Bronchial epithelial cell (primary cell): ENCODE results near the gene MYOZ1. TPM values are rescaled to one million over a fixed set of nuclear protein-coding genes. Genes with fewer than 3 reads are reported as not detected.

Experiments
- DNase-seq: peaks from one replicate; pipeline ENCODE4 v3.0.0-alpha.2; 2010; ENCODE audit warnings: low read depth
- FAIRE-seq: peaks from 2 replicates; lab custom pipeline; 2011; peaks lifted over from hg19 to GRCh38; lab: Jason Lieb, UNC
- H3K27me3 ChIP-seq: 2 replicates; pipeline ENCODE4 v1.5.1; 2011; ENCODE audit warnings: low read length; ENCODE audit not compliant: control insufficient read depth, insufficient read depth
- H3K36me3 ChIP-seq: 2 replicates; pipeline ENCODE4 v1.5.1; 2011; ENCODE audit warnings: low read length; ENCODE audit not compliant: control insufficient read depth, insufficient read depth
- H3K4me3 ChIP-seq: 2 replicates; pipeline ENCODE4 v1.5.1; 2011; ENCODE audit warnings: mild to moderate bottlenecking, low read depth, low read length, control low read depth
- total RNA-seq: library from RNA; depleted of rRNA; stranded (reverse); fragments of >200 nt; gene quantifications from 2 replicates; pipeline ENCODE4 v1.2.1, GENCODE V29; 2014
- TF ChIP-seq, protein P1 (sequence below): IDR thresholded peaks from 2 replicates; pipeline ENCODE4 v1.5.1; 2011; ENCODE audit warnings: mild to moderate bottlenecking, moderate library complexity, low read length, control low read depth, inconsistent platforms; ENCODE audit not compliant: insufficient read depth, severe bottlenecking

MYOZ1 gene
- total RNA-seq, 1 donor from 2014 or later: not detected

DNA sequence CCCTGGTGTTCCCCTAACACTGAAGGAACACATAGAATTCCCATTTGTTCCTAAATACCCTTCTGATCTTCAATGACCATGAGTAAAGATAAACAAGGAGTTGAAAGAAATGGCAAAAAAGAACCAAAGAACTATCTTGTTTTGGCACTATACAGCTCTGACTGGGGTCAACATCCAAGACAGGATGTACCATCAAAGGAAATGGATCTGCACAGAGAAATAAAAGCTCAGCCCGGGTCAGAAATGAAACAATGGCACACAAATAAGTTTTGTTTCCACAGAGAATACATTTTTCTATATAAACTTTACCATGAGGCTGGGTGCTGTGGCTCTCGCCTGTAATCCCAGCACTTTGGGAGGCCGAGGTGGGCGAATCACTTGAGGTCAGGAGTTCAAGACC, 32.2 kb downstream of the MYOZ1 start:
- FAIRE-seq: no peak
- no peaks in the 10 kb centered on the region for H3K27me3 ChIP-seq
- DNase-seq: no peak
- no peaks in the 10 kb centered on the region for H3K36me3 ChIP-seq
- no peak overlapping the region for H3K4me3 ChIP-seq
- TF ChIP-seq, protein P1, sequence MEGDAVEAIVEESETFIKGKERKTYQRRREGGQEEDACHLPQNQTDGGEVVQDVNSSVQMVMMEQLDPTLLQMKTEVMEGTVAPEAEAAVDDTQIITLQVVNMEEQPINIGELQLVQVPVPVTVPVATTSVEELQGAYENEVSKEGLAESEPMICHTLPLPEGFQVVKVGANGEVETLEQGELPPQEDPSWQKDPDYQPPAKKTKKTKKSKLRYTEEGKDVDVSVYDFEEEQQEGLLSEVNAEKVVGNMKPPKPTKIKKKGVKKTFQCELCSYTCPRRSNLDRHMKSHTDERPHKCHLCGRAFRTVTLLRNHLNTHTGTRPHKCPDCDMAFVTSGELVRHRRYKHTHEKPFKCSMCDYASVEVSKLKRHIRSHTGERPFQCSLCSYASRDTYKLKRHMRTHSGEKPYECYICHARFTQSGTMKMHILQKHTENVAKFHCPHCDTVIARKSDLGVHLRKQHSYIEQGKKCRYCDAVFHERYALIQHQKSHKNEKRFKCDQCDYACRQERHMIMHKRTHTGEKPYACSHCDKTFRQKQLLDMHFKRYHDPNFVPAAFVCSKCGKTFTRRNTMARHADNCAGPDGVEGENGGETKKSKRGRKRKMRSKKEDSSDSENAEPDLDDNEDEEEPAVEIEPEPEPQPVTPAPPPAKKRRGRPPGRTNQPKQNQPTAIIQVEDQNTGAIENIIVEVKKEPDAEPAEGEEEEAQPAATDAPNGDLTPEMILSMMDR: no peak

DNA sequence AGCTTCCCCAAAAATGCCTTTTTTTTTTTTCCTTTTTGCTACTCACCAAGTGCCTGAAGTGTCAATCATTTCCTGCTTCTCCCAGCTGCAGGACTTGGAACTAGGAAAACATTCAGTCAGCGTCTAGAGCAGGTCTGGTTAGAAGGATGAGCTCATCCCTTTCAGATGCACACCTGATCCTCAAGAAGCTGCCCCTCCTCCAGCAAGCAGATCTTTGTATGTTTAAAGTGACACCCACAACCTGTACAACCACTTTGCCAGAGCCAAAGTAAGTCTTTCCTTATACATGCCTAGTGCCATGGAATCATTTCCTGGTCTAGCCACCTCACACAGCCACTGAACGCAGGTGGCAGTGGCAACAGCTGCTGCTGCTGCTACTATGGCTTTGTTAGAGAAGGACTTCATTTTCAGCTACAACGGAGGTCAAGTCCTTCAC, 39.8 kb downstream of the MYOZ1 start:
- TF ChIP-seq, protein P1: no peak
- peak; percentile 99 for DNase-seq
- H3K27me3 ChIP-seq: no peaks in the 10 kb centered on the region
- H3K4me3 ChIP-seq: no peak overlapping the region
- no peaks in the 10 kb centered on the region for H3K36me3 ChIP-seq
- peak; percentile 90 for FAIRE-seq

DNA sequence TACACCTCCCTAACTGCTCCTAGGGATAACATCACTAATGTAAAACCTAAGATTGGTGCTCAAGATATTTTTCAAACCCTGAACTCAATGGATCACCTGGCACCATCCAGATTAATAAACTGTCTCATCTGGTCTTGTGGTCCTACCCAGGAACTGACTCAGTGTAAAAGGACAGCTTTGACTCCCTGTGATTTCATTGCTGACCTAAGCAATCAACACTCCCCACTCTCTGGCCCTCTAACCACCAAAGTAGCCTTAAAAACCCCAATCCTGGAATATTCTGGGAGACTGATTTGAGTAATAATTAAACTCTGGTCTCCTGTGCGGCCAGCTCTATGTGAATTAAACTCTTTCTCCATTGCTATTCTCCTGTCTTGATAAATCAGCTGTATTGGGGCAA, 43.9 kb downstream of the MYOZ1 start:
- Histone ChIP-seq H3K4me3 (no peak overlapping the region), H3K27me3 (no peaks in the 10 kb centered on the region), H3K36me3 (no peaks in the 10 kb centered on the region)
- TF ChIP-seq, protein P1: no peak
- peak; percentile 59 for DNase-seq
- FAIRE-seq: no peak

- FAIRE-seq (no peak), DNase-seq (no peak)
- no peaks in the 10 kb centered on the region for H3K36me3 ChIP-seq
- TF ChIP-seq, protein P1: no peak
- H3K27me3 ChIP-seq: no peaks in the 10 kb centered on the region
- H3K4me3 ChIP-seq: no peak overlapping the region
These were observed 47.5 kb downstream of the MYOZ1 start for GRCh38 chr10:73593812-73594211.

DNA sequence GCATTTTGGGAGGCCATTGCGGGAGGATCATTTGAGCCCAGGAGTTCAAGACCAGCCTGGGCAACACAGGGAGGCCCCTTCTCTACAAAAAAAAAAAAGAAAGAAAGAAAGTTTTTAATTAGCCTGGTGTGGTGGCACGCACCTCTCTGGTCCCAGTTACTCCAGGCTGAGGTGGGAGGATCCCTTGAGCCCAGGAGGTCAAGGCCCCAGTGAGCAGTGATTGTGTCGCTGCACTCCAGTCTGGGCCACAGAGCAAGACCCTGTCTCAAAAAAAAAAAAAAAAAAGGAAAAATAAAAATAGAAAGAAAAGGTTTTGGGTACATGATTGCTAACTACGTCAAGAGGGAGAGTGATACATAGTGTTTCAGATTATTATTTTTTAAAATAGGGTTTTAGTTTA, 48.2 kb downstream of the MYOZ1 start:
- DNase-seq (no peak), FAIRE-seq (no peak)
- Histone ChIP-seq H3K36me3 (no peaks in the 10 kb centered on the region), H3K27me3 (no peaks in the 10 kb centered on the region), H3K4me3 (no peak overlapping the region)
- TF ChIP-seq, protein P1: no peak
